Measurements from ENCODE around the gene RGS21.

- TF ChIP-seq EZH2 (IDR thresholded peaks at IDR 0.05; ENCODE audit: low read length, unreplicated experiment) (no peak), CTCF (conservative IDR thresholded peaks at IDR 0.05; ENCODE audit: low read depth, low read length) (no peak), EZH2phosphoT487 (IDR thresholded peaks at IDR 0.05; ENCODE audit: borderline replicate concordance, low read length) (no peak)
Observed at GRCh38 chr1:192358402-192358801, 41.6 kb downstream of the RGS21 start.
